ENCODE results near the gene RASL12.
"Not testable (repeated sequence)": the region's sequence is repeated elsewhere in the genome, so short reads cannot be mapped to it uniquely, and the experiment has no call there.

The RASL12 gene, protein sequence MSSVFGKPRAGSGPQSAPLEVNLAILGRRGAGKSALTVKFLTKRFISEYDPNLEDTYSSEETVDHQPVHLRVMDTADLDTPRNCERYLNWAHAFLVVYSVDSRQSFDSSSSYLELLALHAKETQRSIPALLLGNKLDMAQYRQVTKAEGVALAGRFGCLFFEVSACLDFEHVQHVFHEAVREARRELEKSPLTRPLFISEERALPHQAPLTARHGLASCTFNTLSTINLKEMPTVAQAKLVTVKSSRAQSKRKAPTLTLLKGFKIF

DNA sequence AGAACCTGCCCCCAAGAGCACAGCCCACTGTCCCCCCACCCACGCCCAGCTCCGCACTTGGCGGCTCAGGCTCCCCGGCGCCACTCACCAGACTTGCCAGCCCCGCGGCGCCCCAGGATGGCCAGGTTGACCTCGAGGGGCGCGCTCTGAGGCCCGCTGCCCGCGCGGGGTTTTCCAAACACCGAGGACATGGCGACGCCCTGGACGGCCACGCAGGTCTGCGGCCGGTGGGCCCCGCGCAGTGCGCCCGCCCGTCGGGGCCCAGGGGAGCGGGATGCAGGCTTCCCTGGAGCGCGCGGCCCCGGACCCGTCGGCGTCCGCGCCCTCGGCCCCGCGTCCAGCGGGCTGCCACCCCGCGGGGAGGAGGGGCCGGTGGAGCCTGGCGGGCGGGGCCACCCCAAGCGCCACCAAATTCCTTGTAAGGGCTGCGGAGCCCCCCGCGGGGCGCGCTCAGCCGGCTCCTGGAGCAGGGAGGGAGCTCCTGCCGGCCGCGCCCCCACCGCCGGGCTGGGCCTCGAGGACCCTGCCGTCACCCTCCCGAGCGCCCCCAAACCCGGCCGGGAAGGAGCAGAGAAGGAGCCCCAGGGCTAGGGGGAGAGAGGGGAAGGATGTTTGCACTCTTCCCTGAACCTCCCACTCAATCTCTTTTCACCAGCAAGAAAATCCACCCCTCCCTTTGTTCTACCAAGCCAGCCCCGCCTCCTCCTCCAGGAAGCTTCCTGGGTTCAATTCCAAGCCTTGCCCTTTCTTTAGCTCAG lies at the start of gene RASL12:
Gene RASL12 (minus strand): TSS at position 347 of the 758 bp plus-strand sequence. CDS start 156 bp downstream, at position 191.
- peak within 1 kb of the TSS; percentile 46 for H3K4me3 ChIP-seq (ENCODE audit: low read depth, low read length)

DNA sequence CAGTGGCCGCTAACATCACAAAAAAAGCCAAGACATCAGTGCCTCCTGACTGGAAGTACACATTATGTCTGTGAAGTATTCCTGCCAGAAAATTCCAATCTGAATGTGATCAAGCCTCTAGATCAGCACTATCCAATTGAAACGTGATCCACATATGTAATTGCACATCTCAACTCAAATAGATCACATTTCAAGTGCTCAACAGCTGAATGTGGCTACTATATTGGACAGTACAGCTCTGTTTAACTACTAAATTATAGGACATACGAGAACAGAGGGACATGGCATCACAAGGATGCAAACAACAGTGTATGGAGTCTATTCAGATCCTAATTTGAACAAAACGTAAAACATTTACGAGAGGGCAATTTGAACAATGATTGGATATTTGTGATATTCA lies 47.8 kb upstream of the RASL12 start:
- no peak overlapping the region for H3K4me3 ChIP-seq (ENCODE audit: low read depth, low read length)

DNA sequence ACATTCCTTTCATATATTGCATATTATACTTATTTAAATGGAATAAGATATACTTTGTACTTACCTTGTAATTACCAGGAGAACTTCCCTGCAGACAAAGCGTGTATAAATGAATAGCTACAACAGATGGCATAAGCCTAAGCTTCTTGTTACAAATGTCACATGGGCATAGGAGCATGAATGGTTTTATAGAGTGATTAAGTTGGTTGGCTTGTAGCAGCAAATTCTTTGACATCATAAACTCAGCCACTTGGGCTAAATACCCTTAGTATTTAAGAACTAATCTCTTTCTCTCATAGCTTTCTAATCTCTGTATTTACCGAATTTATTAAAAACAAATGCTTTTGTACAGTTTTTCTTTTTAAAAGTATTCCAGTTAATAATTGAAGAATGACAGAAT lies 47.3 kb upstream of the RASL12 start, which contains the start of gene UBAP1L:
Gene UBAP1L (minus strand): TSS at position 115 of the 400 bp plus-strand sequence. CDS start 8,985 bp downstream, outside the sequence.
- H3K4me3 ChIP-seq (ENCODE audit: low read depth, low read length) = no peak within 1 kb of the TSS

DNA sequence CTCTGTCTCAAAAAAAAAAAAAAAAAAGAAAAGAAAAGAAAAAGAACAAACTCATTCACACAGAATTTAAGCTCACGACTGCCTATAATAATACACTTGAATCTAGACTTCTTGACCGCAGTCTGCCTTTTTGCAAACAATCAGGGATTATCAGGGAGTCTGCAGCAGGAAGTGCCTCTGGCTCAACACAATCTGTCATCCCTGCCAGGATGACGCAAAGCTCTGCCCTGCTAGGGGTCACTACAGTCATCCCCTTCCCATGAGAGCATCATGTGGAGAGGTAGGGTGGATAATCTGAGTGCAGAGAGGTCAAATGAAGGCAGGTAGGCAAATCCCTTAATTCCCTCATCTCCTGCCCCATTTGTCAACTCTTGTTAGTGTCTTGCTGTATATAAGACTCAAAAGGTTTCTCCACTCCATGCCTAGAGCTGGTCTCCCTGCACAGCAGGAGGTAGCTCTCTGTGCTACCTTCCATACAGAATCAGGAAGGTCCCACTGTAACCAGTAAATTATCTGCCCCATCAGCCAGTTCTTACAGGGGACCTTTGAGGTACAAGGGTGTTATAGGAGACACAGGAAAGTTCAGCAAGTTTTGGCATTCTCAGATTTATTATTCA lies 43.0 kb upstream of the RASL12 start:
- no peak overlapping the region for H3K4me3 ChIP-seq (ENCODE audit: low read depth, low read length)

DNA sequence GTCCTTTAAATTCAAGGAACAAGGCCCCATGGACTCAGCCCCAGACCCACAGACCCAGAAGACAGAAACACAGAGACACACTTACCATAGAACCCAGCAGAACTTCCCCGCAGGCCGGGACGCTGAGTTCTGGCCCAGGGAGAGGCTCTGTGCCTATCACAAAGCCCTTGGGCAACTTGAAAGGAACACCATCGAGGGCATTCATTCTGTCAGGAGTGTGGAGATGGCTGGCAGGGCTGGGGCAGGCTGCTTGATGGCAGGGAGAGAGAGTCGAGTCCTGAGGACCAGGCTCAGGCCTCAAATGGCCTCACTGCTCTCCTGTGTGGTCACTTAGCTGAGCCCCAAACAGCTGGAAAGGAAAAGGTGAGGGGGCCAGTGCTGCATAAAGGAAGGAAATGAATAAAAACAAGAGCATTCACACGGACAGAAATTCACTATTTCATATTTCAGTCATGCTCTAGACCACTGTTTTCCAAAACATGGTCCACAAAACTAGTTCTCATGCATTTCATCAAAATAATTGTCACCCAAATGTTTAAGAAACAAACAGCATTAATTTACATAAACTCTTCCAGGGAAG lies 38.3 kb upstream of the RASL12 start:
- H3K4me3 ChIP-seq (ENCODE audit: low read depth, low read length) = no peak overlapping the region

DNA sequence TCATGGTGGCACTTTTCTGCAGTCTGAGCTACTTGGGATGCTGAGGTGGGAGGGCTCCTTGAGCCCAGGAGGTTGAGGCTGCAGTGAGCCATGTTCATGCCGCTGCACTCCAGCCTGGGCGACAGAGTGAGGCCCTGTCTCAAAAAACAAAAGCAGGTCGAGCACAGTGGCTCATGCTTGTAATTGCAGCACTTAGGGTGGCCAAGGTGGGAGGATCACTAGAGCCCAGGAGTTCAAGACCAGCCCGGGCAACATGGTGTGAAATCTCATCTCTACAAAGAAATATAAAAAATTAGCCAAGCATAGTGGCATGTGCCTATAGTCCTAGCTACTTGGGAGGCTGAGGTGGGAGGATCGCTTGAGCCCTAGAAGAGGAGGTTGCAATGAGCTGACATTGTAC lies 37.2 kb upstream of the RASL12 start:
- no peak overlapping the region for H3K4me3 ChIP-seq (ENCODE audit: low read depth, low read length)

DNA sequence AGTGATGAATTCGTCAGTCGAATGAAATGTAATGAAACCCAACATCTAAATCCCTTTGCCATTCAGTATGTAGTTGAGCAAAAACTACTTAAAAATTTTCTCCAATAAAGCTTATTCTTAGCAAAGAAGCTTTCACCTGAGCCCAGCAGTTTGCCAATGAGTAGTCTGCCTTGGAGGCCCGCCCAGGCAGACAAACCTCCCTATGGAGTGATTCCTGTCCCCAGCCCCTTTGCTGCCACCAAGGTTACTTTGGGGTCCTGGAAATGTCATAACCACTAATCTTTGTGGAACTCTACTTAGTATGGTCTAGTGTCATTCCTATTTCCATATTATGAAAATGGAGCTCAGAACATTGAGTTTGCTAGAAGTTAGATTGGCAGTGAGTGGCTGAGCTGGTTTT lies 35.1 kb upstream of the RASL12 start:
- H3K4me3 ChIP-seq (ENCODE audit: low read depth, low read length) = no peak overlapping the region

DNA sequence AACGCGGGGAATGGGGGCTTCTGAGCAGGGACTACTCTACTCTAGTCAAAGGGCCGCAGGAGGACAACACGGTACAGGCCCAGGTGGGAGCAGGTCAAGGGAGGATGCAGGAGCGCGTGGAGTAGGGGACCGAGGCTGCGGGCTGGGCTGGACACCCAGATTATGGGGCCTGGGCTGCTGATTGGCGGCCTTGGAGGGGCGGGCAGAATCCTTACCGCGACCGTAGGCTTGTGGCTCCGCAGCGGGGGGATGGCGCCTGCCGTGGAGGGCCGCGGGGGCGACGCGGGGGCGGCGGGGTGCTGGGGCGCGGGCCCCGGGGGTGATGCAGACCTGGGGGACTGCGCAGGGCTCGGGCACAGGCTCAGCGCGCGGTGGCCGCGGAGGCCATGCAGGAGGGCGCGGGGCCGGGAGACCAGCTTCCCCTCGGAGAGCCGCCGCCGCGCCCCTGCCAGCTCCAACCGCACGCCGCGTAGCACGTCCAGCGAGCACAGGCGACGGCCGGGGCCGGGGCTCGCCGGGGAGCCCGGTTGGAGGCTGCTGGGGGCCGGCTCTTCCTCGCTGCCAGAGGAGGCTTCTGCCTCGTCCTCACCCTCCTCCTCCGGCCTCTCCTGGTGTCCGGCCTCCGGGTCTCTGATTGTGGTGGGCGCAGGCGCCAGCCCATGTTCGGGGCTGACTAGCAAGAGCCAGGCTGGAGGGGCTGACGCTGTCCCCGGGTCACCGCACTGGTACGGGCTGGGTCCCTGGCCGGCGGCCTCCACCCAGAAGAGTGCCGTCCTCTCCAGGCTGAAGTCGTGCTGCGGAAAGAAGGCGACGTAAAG lies 34.3 kb upstream of the RASL12 start:
- peak overlapping the region; percentile 24 for H3K4me3 ChIP-seq (ENCODE audit: low read depth, low read length)

DNA sequence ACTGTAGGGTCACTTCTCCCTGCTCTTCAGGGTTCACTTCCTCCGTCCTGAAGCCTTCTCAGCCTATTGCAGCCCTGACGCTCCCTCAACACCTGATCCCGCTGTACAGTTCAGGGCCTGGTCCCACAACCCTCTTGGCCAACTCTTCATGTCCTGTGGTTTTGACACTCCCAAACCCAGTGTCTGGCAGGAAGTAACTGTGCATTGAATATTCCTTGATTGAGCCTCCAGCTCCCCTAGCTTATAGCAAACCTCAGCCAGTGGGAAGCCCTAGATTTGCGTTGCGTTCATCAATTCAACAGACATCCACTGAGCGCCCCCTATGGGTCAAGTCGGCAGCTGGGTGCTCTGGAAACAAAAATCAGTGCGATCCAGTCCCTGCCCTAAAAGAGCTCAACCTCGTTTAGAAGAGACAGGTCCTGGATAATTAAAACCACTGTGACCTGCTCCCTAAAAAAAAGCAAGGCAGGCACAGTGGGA lies 33.7 kb upstream of the RASL12 start:
- peak overlapping the region; percentile 17 for H3K4me3 ChIP-seq (ENCODE audit: low read depth, low read length)

DNA sequence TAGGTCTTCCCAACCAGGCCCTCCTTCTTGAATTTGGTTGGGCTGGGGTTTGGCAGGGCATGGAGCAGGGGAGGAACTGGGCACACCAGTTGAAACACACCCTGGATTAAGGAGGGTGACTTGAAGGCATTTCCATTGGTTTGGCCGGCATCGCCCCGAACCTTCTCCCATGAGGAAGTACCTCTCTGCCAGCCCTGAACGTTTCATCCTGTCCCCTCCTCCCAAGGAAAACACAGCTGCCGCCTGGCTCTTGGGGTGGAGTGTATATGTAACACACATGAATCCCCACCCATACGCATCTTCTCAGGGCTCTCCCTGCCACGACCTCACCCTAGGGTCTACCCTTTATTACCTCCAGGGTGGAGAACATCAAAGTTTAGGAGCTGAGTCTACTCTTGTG lies 32.7 kb upstream of the RASL12 start:
- no peak overlapping the region for H3K4me3 ChIP-seq (ENCODE audit: low read depth, low read length)

DNA sequence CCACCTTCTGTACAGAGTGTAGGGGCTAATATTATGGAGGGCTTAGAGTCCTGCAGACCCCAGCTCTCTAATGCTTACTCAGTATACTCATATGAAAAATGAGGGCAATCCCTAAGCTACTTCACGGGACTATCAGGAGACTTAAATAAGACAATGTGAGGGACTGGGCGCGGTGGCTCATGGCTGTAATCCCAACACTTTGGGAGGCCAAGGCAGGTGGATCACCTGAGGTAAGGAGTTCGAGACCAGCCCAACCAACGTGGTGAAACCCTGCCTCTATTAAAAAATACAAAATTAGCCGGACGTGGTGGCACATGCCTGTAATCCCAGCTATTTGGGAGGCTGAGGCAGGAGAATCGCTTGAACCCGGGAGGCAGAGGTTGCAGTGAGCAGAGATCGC lies 32.0 kb upstream of the RASL12 start:
- H3K4me3 ChIP-seq (ENCODE audit: low read depth, low read length) = not testable (repeated sequence)

DNA sequence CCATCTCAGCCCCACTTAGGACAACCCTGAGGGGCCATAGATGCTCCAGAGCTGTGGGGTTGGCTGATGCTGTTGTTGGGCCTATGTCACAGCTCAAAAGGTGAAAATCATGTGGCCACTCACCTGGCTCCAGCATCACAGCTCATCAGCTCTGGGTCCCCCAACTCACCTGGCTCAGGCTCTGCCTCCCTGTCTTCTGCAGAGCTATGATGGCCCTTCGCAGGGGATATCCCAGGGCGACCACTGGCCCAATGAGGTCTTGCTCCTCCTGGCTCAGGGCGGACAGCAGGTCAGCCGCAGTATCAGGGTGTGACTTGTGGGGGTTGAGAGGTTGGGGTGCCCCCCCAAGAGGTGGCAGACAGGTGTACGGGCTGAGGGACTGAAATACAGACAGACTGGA lies 31.5 kb upstream of the RASL12 start:
- no peak overlapping the region for H3K4me3 ChIP-seq (ENCODE audit: low read depth, low read length)

DNA sequence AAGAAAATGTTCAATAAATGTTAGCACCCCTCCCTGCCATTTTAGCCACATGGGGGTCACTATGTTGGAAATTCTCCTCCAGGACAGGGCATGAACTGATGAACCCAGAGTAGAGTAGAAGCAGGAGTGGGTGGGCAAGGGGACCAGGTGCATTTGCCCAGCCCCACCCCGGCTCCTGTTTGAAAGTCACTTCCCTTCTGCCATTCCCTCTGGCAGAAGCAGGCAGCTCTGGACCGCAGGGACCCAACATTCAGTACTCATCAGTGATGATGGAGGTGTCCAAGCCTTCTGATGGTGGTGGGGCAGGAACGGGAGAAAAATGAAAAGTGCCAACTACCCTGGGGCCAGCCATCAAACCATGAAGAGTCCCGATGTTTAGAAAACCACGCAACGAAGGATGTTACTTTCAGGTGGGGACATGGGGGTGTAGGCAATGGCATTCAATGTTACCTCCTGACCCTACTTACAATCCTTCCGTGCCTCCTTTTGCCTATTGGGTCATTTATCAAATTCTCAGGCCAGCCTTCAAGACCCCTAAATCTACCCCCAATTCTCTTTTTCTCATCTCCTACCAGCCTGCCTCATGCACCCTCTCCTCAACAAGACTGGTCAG lies 30.0 kb upstream of the RASL12 start:
- no peak overlapping the region for H3K4me3 ChIP-seq (ENCODE audit: low read depth, low read length)

DNA sequence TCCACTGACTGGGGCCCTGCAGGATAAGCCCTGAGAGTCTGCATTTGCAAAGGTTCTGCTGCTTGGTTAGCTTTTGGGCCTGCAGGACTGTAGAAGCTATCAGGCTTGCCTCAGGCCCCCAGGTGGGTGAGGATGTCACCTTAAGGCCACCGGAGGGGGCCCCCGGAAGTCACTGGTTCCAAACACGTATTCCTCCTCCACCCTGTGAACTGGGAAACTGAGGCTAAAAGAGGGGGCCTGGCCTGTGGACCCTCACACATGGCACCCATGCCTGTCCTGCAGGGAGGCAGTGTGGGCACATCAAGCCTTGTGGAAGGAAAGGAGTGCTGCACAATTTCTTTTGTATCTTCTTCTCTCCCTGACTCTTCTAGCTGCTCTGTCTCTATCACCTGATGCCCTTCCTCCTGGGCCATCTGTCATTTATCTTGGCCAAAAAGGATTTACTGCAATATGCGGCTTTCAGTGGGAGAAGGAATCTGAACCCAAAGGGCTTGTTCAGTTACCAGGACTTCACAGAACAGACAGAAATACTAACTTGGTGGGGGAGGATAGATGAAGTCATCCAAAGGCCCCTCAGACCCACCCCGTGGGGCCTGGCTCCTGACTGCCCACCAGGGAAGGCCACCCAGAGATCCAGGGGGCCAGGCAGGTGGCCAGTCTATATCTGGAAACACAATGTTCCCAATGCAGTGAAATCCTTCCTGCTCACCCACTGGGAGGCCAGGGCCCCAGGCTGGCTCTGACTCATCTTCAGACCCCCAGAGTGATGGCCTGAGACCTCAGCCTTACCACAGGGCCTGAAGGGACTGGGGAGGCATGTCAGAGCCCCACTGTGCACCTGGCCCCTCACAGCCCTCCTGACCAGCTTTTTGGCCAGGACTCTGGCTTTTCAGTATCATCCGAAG lies 28.9 kb upstream of the RASL12 start:
- H3K4me3 ChIP-seq (ENCODE audit: low read depth, low read length) = no peak overlapping the region

DNA sequence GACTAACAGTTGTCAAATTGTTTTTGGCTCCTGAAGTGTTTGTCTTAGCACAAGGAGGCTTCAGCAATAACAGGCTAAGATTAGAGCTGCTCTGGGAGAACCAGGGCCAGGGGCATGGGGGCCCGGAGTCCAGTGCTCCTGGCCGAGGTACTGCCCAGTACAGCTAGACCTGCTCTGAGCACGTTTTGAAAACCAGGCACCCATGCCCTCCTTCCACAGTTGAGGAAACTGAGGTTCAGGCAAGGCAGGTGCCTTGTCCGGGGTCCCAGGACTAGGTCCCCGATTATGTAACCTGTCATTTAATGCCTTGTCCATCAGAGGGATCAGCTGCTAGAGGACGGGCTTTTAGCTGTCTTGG lies 27.9 kb upstream of the RASL12 start:
- H3K4me3 ChIP-seq (ENCODE audit: low read depth, low read length) = no peak overlapping the region

DNA sequence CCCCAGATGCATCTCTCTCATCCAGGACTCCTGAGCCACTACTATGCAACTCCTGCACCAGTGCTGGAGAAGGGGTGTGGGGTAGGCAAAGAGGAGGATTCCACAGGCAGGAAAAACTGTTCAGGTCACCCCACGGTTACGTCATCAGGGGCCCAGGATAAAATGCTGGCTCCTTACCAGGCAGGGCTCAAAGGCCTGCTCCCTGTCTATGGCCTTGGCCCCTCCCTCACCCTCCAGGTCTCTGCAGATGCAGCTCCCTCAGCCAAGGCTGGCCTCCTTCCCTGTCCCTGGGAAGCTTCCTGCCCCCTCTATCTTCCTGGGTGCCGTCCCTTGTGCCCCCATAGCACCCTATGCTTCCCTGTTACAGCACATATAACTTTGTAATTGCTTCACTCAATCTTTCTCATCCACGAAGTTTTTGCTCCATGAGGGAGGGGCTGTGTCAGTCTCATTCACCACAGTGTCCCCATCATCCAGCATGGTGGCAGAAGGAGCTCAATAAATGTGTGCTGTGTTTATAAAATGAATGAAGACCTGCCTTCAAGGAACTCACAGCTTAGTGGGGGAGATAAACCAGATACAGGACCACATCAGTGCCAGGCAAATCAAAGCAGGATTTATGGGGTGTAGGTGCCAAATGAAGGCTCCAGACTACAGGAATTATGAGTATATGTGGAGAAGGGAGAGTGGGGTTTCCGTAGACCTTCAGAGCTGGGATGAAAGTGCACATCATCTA lies 27.4 kb upstream of the RASL12 start:
- no peak overlapping the region for H3K4me3 ChIP-seq (ENCODE audit: low read depth, low read length)

DNA sequence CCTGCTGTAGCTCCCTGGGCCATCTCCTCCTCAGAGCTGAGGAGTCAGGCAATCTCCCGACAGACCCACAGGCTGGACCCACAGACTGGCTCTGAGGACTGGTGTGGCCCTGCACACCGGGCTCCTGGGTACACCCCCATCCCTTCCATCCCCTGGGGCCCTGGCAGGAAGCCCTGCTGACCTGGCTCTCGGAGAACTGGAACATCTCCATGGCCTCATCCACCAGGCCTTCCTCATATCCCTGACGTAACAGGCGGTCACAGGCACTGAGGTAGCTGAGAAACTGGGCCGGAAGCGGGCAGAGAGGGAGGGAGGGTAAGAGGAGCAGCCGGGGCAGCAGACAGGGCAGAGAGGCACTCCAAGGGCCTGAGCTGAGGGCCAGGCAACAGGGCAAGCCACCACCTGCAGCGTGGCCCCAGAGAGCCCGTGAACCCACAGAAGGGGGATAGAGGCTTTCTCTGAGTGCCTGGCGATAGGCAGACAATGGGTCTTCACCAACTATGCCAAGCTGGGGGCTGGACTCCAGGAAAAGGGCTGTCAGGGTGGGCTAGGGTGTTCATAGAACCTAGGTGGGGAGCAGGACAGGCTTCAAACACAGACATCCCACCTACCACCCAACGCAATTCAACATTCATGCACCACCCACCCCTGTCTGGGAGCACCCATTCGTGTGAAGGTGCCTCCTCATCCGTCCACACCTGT lies 26.7 kb upstream of the RASL12 start:
- no peak overlapping the region for H3K4me3 ChIP-seq (ENCODE audit: low read depth, low read length)

DNA sequence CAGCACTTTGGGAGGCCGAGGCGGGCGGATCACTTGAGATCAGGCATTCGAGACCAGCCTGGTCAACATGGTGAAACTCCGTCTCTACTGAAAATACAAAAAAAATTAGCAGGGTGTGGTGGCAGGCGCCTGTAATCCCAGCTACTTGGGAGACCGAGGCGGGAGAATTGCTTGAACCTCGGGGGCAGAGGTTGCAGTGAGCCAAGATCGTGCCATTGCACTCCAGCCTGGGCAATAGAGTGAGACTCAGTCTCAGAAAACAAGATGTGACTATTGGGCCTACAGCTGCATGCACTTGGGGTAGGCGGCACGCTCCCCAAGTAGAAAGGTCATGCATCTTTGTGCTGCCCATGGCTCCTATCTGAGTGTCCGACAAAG lies 26.0 kb upstream of the RASL12 start:
- H3K4me3 ChIP-seq (ENCODE audit: low read depth, low read length) = not testable (repeated sequence)

Measured in iPS-11a (cell line).